ENCODE data around the gene MICAL3. TPM values are rescaled to one million over a fixed set of nuclear protein-coding genes. Genes with fewer than 3 reads are reported as not detected.
A peak's percentile ranks its signal among the peaks of the same experiment; 100 is the strongest.

MICAL3 gene
- total and polyA plus RNA-seq, 9 donors: 21.9 to 50.1 (median 32.2) TPM

GRCh38 chr22:17978027-17978426 is 46.3 kb downstream of the MICAL3 start:
- H3K4me3 ChIP-seq (ENCODE audit: low read length): no peak overlapping the region
- DNase-seq: no peak
- H3K4me1 ChIP-seq (ENCODE audit: control insufficient read depth, insufficient read depth, low read length): peaks cover 20% of the 10 kb centered on the region
- no peaks in the 10 kb centered on the region for H3K27me3 ChIP-seq (ENCODE audit: control insufficient read depth, insufficient read depth, low read length)
- H3K9me3 ChIP-seq (replicated peaks; ENCODE audit: control insufficient read depth, low read depth, low read length): no peaks in the 10 kb centered on the region
- no peak overlapping the region for H3K27ac ChIP-seq (ENCODE audit: low read length)
- peaks cover 3% of the 10 kb centered on the region for H3K36me3 ChIP-seq (ENCODE audit: control insufficient read depth, insufficient read depth, low read length)

- peaks cover 3% of the 10 kb centered on the region for H3K36me3 ChIP-seq (ENCODE audit: control insufficient read depth, insufficient read depth, low read length)
- no CpG with 5 or more reads among the region's 2 CpGs for WGBS (ENCODE audit: insufficient coverage)
- peaks cover 27% of the 10 kb centered on the region for H3K4me1 ChIP-seq (ENCODE audit: control insufficient read depth, insufficient read depth, low read length)
- H3K27ac ChIP-seq (ENCODE audit: low read length): no peak overlapping the region
- H3K9me3 ChIP-seq (replicated peaks; ENCODE audit: control insufficient read depth, low read depth, low read length): no peaks in the 10 kb centered on the region
- DNase-seq: no peak
- no peak overlapping the region for H3K4me3 ChIP-seq (ENCODE audit: low read length)
- no peaks in the 10 kb centered on the region for H3K27me3 ChIP-seq (ENCODE audit: control insufficient read depth, insufficient read depth, low read length)
These were observed 47.0 kb downstream of the MICAL3 start for GRCh38 chr22:17977371-17977770.

- no CpG with 5 or more reads among the region's 3 CpGs for WGBS (ENCODE audit: insufficient coverage)
- Histone ChIP-seq H3K36me3 (ENCODE audit: control insufficient read depth, insufficient read depth, low read length) (peaks cover 3% of the 10 kb centered on the region), H3K27ac (ENCODE audit: low read length) (no peak overlapping the region)
These were observed 48.2 kb downstream of the MICAL3 start for GRCh38 chr22:17976121-17976520.

GRCh38 chr22:17974703-17975372 is 49.5 kb downstream of the MICAL3 start:
- no peak for DNase-seq
- Histone ChIP-seq H3K27me3 (ENCODE audit: control insufficient read depth, insufficient read depth, low read length) (no peaks in the 10 kb centered on the region), H3K4me1 (ENCODE audit: control insufficient read depth, insufficient read depth, low read length) (peaks cover 34% of the 10 kb centered on the region), H3K27ac (ENCODE audit: low read length) (no peak overlapping the region), H3K36me3 (ENCODE audit: control insufficient read depth, insufficient read depth, low read length) (peaks cover 3% of the 10 kb centered on the region), H3K4me3 (ENCODE audit: low read length) (no peak overlapping the region), H3K9me3 (replicated peaks; ENCODE audit: control insufficient read depth, low read depth, low read length) (no peaks in the 10 kb centered on the region)
- 84% methylated on average over 5 of the region's 8 CpGs for WGBS (ENCODE audit: insufficient coverage)

More at GRCh38 chr22:17976121-17976520, 48.2 kb downstream of the MICAL3 start:
- Histone ChIP-seq H3K4me3 (ENCODE audit: low read length) (no peak overlapping the region), H3K9me3 (replicated peaks; ENCODE audit: control insufficient read depth, low read depth, low read length) (no peaks in the 10 kb centered on the region), H3K4me1 (ENCODE audit: control insufficient read depth, insufficient read depth, low read length) (peaks cover 34% of the 10 kb centered on the region), H3K27me3 (ENCODE audit: control insufficient read depth, insufficient read depth, low read length) (no peaks in the 10 kb centered on the region)
- peak; percentile 76 for DNase-seq

GRCh38 chr22:17974087-17974486 is 50.3 kb downstream of the MICAL3 start:
- Histone ChIP-seq H3K4me3 (ENCODE audit: low read length) (no peak overlapping the region), H3K4me1 (ENCODE audit: control insufficient read depth, insufficient read depth, low read length) (peaks cover 39% of the 10 kb centered on the region), H3K27ac (ENCODE audit: low read length) (no peak overlapping the region), H3K36me3 (ENCODE audit: control insufficient read depth, insufficient read depth, low read length) (peaks cover 3% of the 10 kb centered on the region), H3K27me3 (ENCODE audit: control insufficient read depth, insufficient read depth, low read length) (no peaks in the 10 kb centered on the region), H3K9me3 (replicated peaks; ENCODE audit: control insufficient read depth, low read depth, low read length) (no peaks in the 10 kb centered on the region)
- no peak for DNase-seq
- WGBS (ENCODE audit: insufficient coverage): no CpG with 5 or more reads among the region's 3 CpGs

GRCh38 chr22:17973217-17973616 is 51.1 kb downstream of the MICAL3 start:
- Histone ChIP-seq H3K4me3 (ENCODE audit: low read length) (no peak overlapping the region), H3K27me3 (ENCODE audit: control insufficient read depth, insufficient read depth, low read length) (no peaks in the 10 kb centered on the region), H3K9me3 (replicated peaks; ENCODE audit: control insufficient read depth, low read depth, low read length) (no peaks in the 10 kb centered on the region), H3K4me1 (ENCODE audit: control insufficient read depth, insufficient read depth, low read length) (peaks cover 40% of the 10 kb centered on the region), H3K27ac (ENCODE audit: low read length) (no peak overlapping the region), H3K36me3 (ENCODE audit: control insufficient read depth, insufficient read depth, low read length) (peaks cover 3% of the 10 kb centered on the region)
- WGBS (ENCODE audit: insufficient coverage): 79% methylated on average over 3 of the region's 6 CpGs
- no peak for DNase-seq

- no peak overlapping the region for H3K4me3 ChIP-seq (ENCODE audit: low read length)
- 63% methylated on average over 5 of the region's 16 CpGs for WGBS (ENCODE audit: insufficient coverage)
- H3K4me1 ChIP-seq (ENCODE audit: control insufficient read depth, insufficient read depth, low read length): peaks cover 40% of the 10 kb centered on the region
- no peak overlapping the region for H3K27ac ChIP-seq (ENCODE audit: low read length)
- peak; percentile 62 for DNase-seq
- no peaks in the 10 kb centered on the region for H3K27me3 ChIP-seq (ENCODE audit: control insufficient read depth, insufficient read depth, low read length)
- peaks cover 3% of the 10 kb centered on the region for H3K36me3 ChIP-seq (ENCODE audit: control insufficient read depth, insufficient read depth, low read length)
- no peaks in the 10 kb centered on the region for H3K9me3 ChIP-seq (replicated peaks; ENCODE audit: control insufficient read depth, low read depth, low read length)
These were observed 51.8 kb downstream of the MICAL3 start for GRCh38 chr22:17972385-17973191.

- Histone ChIP-seq H3K9me3 (replicated peaks; ENCODE audit: control insufficient read depth, low read depth, low read length) (no peaks in the 10 kb centered on the region), H3K27me3 (ENCODE audit: control insufficient read depth, insufficient read depth, low read length) (no peaks in the 10 kb centered on the region), H3K36me3 (ENCODE audit: control insufficient read depth, insufficient read depth, low read length) (peaks cover 3% of the 10 kb centered on the region), H3K4me3 (ENCODE audit: low read length) (no peak overlapping the region), H3K27ac (ENCODE audit: low read length) (no peak overlapping the region), H3K4me1 (ENCODE audit: control insufficient read depth, insufficient read depth, low read length) (peaks cover 40% of the 10 kb centered on the region)
- WGBS (ENCODE audit: insufficient coverage): 76% methylated on average over 7 of the region's 9 CpGs
- DNase-seq: no peak
These were observed 52.6 kb downstream of the MICAL3 start for GRCh38 chr22:17971711-17972110.

- Histone ChIP-seq H3K27ac (ENCODE audit: low read length) (peak overlapping the region; percentile 70), H3K36me3 (ENCODE audit: control insufficient read depth, insufficient read depth, low read length) (peaks cover 3% of the 10 kb centered on the region), H3K4me3 (ENCODE audit: low read length) (no peak overlapping the region), H3K9me3 (replicated peaks; ENCODE audit: control insufficient read depth, low read depth, low read length) (no peaks in the 10 kb centered on the region), H3K27me3 (ENCODE audit: control insufficient read depth, insufficient read depth, low read length) (no peaks in the 10 kb centered on the region), H3K4me1 (ENCODE audit: control insufficient read depth, insufficient read depth, low read length) (peaks cover 52% of the 10 kb centered on the region)
- DNase-seq: peak; percentile 56
- WGBS (ENCODE audit: insufficient coverage): 52% methylated on average over 7 of the region's 10 CpGs
These were observed 54.1 kb downstream of the MICAL3 start for GRCh38 chr22:17970201-17970708.

GRCh38 chr22:17969701-17970113 is 54.7 kb downstream of the MICAL3 start:
- Histone ChIP-seq H3K4me1 (ENCODE audit: control insufficient read depth, insufficient read depth, low read length) (peaks cover 55% of the 10 kb centered on the region), H3K9me3 (replicated peaks; ENCODE audit: control insufficient read depth, low read depth, low read length) (no peaks in the 10 kb centered on the region), H3K4me3 (ENCODE audit: low read length) (no peak overlapping the region), H3K27ac (ENCODE audit: low read length) (peak overlapping the region; percentile 70), H3K36me3 (ENCODE audit: control insufficient read depth, insufficient read depth, low read length) (peaks cover 3% of the 10 kb centered on the region), H3K27me3 (ENCODE audit: control insufficient read depth, insufficient read depth, low read length) (no peaks in the 10 kb centered on the region)
- WGBS (ENCODE audit: insufficient coverage): 39% methylated on average over 8 of the region's 11 CpGs
- peak; percentile 68 for DNase-seq

All from muscle of leg (tissue), 11 donors.